Measurements from ENCODE around the gene SLC6A1.

SLC6A1 gene

GRCh38 chr3:10996345-10997013 is 3.9 kb downstream of the SLC6A1 start:
- DNase-seq: no peak

- DNase-seq: no peak
These were observed 4.6 kb downstream of the SLC6A1 start for GRCh38 chr3:10997196-10997595.

GRCh38 chr3:10998542-10998941 is 6.0 kb downstream of the SLC6A1 start:
- DNase-seq: no peak

GRCh38 chr3:10999221-11000107 is 6.9 kb downstream of the SLC6A1 start:
- DNase-seq: no peak

- no peak for DNase-seq
These were observed 8.0 kb downstream of the SLC6A1 start for GRCh38 chr3:11000528-11000927.

GRCh38 chr3:11001020-11001657 is 8.6 kb downstream of the SLC6A1 start:
- DNase-seq: no peak

GRCh38 chr3:11001658-11002021 is 9.1 kb downstream of the SLC6A1 start:
- no peak for DNase-seq

- DNase-seq: no peak
These were observed 9.8 kb downstream of the SLC6A1 start for GRCh38 chr3:11002371-11002807.

GRCh38 chr3:11004563-11004962 is 12.0 kb downstream of the SLC6A1 start:
- DNase-seq: peak; percentile 11

- DNase-seq: no peak
These were observed 13.2 kb downstream of the SLC6A1 start for GRCh38 chr3:11005686-11006256.

- DNase-seq: peak; percentile 11
These were observed 14.7 kb downstream of the SLC6A1 start for GRCh38 chr3:11006986-11007933.

GRCh38 chr3:11009898-11010297 is 17.4 kb downstream of the SLC6A1 start:
- no peak for DNase-seq

GRCh38 chr3:11010426-11011165 is 18.0 kb downstream of the SLC6A1 start:
- DNase-seq: no peak

GRCh38 chr3:11014253-11014652 is 21.7 kb downstream of the SLC6A1 start:
- DNase-seq: no peak

GRCh38 chr3:11014752-11015151 is 22.2 kb downstream of the SLC6A1 start:
- no peak for DNase-seq

GRCh38 chr3:11015369-11015768 is 22.8 kb downstream of the SLC6A1 start:
- no peak for DNase-seq

GRCh38 chr3:11016727-11017126 is 24.2 kb downstream of the SLC6A1 start:
- DNase-seq: no peak

- DNase-seq: no peak
These were observed 26.7 kb downstream of the SLC6A1 start for GRCh38 chr3:11019116-11019819.

GRCh38 chr3:11020764-11021163 is 28.2 kb downstream of the SLC6A1 start:
- DNase-seq: no peak

GRCh38 chr3:11021611-11022011 is 29.1 kb downstream of the SLC6A1 start:
- DNase-seq: no peak

GRCh38 chr3:11022115-11022514 is 29.6 kb downstream of the SLC6A1 start:
- DNase-seq: no peak
